A673 (cell line): ENCODE data around the gene CHRNA3. TPM values are rescaled to one million over a fixed set of nuclear protein-coding genes. Genes with fewer than 3 reads are reported as not detected.

Experiments
- BruUV-seq: library from RNA; stranded (reverse); fragments of 400-500 nt; replicated peaks from 2 replicates; lab custom pipeline; 2021; lab: Mats Ljungman, UMichigan
- CTCF ChIA-PET: fragments of 300-600 bp; sonication (Branson Sonifier 250); formaldehyde crosslinking; loops from one replicate; lab custom pipeline; 2022; ENCODE audit warnings: antibody characterized with exemption; lab: Charles Lee
- POLR2A ChIA-PET: fragments of 300-600 bp; sonication (Branson Sonifier 250); formaldehyde crosslinking; loops from one replicate; lab custom pipeline; 2022; ENCODE audit warnings: antibody characterized with exemption; ENCODE audit not compliant: low non-redundant PET; lab: Charles Lee
- DNase-seq: peaks from one replicate; pipeline ENCODE4 v3.0.0-alpha.2; 2015; ENCODE audit warnings: low spot score
- H3K27ac ChIP-seq: fragments of 200-600 bp; sonication (generic); 2 replicates; pipeline ENCODE4 v1.5.1; 2016; ENCODE audit warnings: mixed run types, low read depth, mild to moderate bottlenecking, mixed read lengths, antibody characterized with exemption, low read length; ENCODE audit not compliant: poor library complexity, severe bottlenecking
- H3K27me3 ChIP-seq: fragments of 200-600 bp; sonication (generic); replicated peaks from 2 replicates; pipeline ENCODE4 v1.6.1; 2017; ENCODE audit warnings: mixed run types, low read depth, mild to moderate bottlenecking, mixed read lengths, antibody characterized with exemption, low read length; ENCODE audit not compliant: insufficient read depth, poor library complexity
- H3K36me3 ChIP-seq: fragments of 200-600 bp; sonication (generic); 2 replicates; pipeline ENCODE4 v1.6.1; 2016; ENCODE audit warnings: mixed run types, mild to moderate bottlenecking, mixed read lengths, antibody characterized with exemption, low read length; ENCODE audit not compliant: insufficient read depth, poor library complexity, severe bottlenecking
- H3K4me1 ChIP-seq: fragments of 200-600 bp; sonication (generic); 2 replicates; pipeline ENCODE4 v1.6.1; 2017; ENCODE audit warnings: mixed run types, mild to moderate bottlenecking, mixed read lengths, antibody characterized with exemption, low read length; ENCODE audit not compliant: insufficient read depth, poor library complexity, severe bottlenecking
- H3K4me3 ChIP-seq: fragments of 200-600 bp; sonication (generic); 2 replicates; pipeline ENCODE4 v1.5.1; 2016; ENCODE audit warnings: low read depth, mixed run types, mild to moderate bottlenecking, mixed read lengths, low read length; ENCODE audit not compliant: poor library complexity, severe bottlenecking
- H3K9me3 ChIP-seq: fragments of 200-600 bp; sonication (generic); 2 replicates; pipeline ENCODE4 v1.6.1; 2016; ENCODE audit warnings: mixed run types, low read depth, mild to moderate bottlenecking, mixed read lengths, antibody characterized with exemption, low read length; ENCODE audit not compliant: poor library complexity, severe bottlenecking
- EZH2 ChIP-seq: fragments of 200-600 bp; sonication (generic); IDR thresholded peaks from 2 replicates; pipeline ENCODE4 v1.6.1; 2017; ENCODE audit warnings: borderline replicate concordance, low read depth, mild to moderate bottlenecking, mixed read lengths, antibody characterized with exemption, low read length; ENCODE audit not compliant: poor library complexity, severe bottlenecking
- intact Hi-C: fragments of 100-400 bp; cut with micrococcal nuclease; formaldehyde crosslinking; loops from one replicate; pipeline ENCODE4 v1.10.0; 2022; ENCODE audit not compliant: unreplicated experiment
- total RNA-seq: library from RNA; stranded (reverse); gene quantifications from 2 replicates; pipeline ENCODE4 v1.2.3, GENCODE V29; 2021
- TF ChIP-seq, protein P1 (sequence below): fragments of 300-800, 200-600 bp; sonication (generic); conservative IDR thresholded peaks from 2 replicates; pipeline ENCODE4 v1.5.1; 2017; ENCODE audit warnings: low read depth, mild to moderate bottlenecking, antibody characterized with exemption, low read length, moderate library complexity, mixed read lengths

Gene CHRNA3
- total RNA-seq, 1 experiment from 2014 or later, result not detected

DNA sequence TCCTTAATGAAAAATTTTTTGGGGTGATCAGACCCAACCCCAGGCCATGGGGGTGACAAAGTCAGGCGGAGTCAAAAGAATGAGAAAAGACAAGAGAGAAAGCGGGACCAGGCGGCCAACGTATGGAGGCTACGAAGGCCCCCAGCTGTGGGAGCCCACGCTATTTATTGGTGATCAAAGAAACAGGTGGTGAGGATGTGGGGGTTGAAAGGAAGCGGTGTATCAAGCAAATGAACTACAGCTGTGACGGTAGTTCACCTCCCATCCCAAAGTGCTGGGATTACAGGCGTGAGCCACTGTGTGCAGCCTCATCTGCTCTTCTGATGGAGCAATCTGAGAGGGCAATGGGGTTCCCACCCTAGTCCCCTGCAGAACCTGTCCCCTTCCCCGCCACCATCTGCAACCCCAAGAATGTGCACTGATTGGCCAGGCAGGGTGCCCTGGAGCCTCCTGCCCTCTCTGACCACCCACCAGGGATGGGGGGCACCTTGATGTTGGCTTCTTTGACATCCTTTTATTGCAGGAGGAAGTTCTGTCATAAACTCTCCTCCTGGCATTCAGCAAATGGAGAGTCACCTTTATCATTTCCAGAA lies 1.1 kb upstream of the CHRNA3 start:
- Histone ChIP-seq H3K4me3 (no peak overlapping the region), H3K9me3 (no peaks in the 10 kb centered on the region), H3K36me3 (no peaks in the 10 kb centered on the region), H3K27ac (no peak overlapping the region), H3K4me1 (no peaks in the 10 kb centered on the region), H3K27me3 (peaks cover 83% of the 10 kb centered on the region)
- TF ChIP-seq EZH2, result no peak
- TF ChIP-seq, protein P1, sequence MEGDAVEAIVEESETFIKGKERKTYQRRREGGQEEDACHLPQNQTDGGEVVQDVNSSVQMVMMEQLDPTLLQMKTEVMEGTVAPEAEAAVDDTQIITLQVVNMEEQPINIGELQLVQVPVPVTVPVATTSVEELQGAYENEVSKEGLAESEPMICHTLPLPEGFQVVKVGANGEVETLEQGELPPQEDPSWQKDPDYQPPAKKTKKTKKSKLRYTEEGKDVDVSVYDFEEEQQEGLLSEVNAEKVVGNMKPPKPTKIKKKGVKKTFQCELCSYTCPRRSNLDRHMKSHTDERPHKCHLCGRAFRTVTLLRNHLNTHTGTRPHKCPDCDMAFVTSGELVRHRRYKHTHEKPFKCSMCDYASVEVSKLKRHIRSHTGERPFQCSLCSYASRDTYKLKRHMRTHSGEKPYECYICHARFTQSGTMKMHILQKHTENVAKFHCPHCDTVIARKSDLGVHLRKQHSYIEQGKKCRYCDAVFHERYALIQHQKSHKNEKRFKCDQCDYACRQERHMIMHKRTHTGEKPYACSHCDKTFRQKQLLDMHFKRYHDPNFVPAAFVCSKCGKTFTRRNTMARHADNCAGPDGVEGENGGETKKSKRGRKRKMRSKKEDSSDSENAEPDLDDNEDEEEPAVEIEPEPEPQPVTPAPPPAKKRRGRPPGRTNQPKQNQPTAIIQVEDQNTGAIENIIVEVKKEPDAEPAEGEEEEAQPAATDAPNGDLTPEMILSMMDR, result no peak
- ChIA-PET POLR2A (no interaction called here), CTCF (no interaction called here)
- intact Hi-C loops, result no loop called here
- DNase-seq, result no peak
- BruUV-seq, result no TSS peak

DNA sequence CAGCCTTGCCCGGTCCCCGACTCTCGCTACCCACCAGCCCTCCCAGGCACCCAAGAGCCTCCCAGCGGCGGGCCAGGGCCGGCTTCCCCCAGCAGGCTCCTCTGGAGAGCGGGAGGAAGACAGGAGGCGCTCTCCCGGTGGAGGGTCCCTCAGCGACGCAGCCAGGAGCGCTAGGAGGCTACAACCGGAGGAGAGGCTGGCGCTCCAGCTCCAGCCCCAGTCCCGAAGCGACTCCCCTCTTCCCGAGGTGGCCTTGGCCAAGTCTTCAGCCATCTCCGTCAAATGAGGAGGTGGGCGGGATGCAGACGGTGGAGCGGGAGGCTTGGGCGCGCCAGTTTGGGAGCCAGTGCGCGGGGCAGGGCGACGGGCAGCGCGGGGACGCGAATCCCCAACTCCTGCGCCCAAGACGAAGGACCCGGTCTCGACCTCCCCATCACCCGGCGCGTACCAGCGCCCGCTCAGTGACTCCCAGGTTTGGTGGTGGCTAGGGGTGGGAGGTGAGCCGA lies 722 bp downstream of the CHRNA3 start:
- intact Hi-C loops, result no loop called here
- no peaks in the 10 kb centered on the region for H3K4me1 ChIP-seq
- CTCF ChIA-PET, result interaction anchor here (0.6 kb wide), 1 partner anchor 14 kb away, joined by 4 read pairs; no protein-coding TSS in a partner anchor
- peak; percentile 98 for TF ChIP-seq EZH2
- TF ChIP-seq, protein P1, result peak; percentile 42
- no peaks in the 10 kb centered on the region for H3K9me3 ChIP-seq
- H3K27ac ChIP-seq, result no peak overlapping the region
- POLR2A ChIA-PET, result no interaction called here
- H3K27me3 ChIP-seq, result peaks cover 65% of the 10 kb centered on the region
- BruUV-seq, result no TSS peak
- peak overlapping the region; percentile 24 for H3K4me3 ChIP-seq
- peak; percentile 40 for DNase-seq
- no peaks in the 10 kb centered on the region for H3K36me3 ChIP-seq

DNA sequence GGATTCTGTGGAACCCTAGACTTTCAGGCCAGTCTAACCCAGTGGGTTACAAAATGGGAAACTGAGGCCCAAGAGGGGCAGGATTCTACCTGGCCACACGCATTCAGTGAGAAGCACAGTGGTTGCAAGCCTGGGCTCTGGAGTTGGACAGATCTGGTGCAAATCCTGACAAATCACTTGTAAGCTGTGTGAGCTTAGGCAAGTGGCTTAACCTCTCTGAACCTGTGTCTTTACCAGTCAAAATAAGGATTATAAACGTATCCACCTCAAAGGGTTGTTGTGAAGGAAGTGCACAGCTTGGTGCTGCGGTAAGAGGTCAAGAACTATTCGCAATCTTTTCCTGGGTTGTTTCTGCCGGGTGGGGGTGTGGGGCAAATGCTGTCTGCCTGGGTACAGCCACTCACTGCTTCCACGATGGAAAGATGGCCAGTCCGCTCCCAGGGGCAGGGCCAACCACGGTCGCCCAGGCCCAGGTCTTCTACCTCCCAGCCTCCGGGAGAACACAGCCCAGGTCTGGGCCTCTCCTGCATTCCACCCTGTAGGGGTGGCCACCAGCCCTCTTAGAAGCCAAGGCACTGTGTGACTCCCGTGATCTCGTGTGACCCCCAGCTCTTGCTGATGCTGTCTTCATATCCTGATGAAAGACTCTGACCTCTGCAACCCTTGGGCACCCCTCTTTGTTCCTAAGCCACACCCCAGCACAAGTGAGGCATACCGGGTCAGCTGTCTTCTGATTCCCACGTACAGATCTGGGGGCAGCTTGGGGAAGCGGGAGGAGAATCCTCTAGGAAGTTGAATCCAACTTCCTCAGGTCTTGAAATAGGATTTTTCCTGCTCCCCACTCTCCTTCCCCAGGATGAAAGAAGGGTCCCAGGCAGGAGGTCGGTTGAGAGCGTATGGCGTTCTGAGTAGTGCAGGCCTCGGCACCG lies 1.5 kb downstream of the CHRNA3 start:
- peaks cover 58% of the 10 kb centered on the region for H3K27me3 ChIP-seq
- H3K36me3 ChIP-seq, result no peaks in the 10 kb centered on the region
- H3K4me3 ChIP-seq, result no peak overlapping the region
- H3K9me3 ChIP-seq, result no peaks in the 10 kb centered on the region
- ChIA-PET CTCF (no interaction called here), POLR2A (no interaction called here)
- DNase-seq, result no peak
- no TSS peak for BruUV-seq
- TF ChIP-seq, protein P1, result no peak
- TF ChIP-seq EZH2, result no peak
- no peak overlapping the region for H3K27ac ChIP-seq
- intact Hi-C loops, result no loop called here
- no peaks in the 10 kb centered on the region for H3K4me1 ChIP-seq
